Stomach (tissue), 4 donors: ENCODE measurements around the gene SLC26A3.

Source experiments
- CTCF ChIP-seq, 7 experiments: fragments of 450-650 bp in 4 of 7; fragments of 200-600 bp in 3 of 7; sonication (generic) in 3 of 7; IDR thresholded peaks; one replicate each; pipeline ENCODE4 v1.5.1; 2016 to 2019; ENCODE audit warnings: antibody characterized with exemption in 7 of 7, control low read depth in 2 of 7, mild to moderate bottlenecking in 1 of 7
- EP300 ChIP-seq: sonication (generic); formaldehyde crosslinking; IDR thresholded peaks from one replicate; pipeline ENCODE4 v1.6.1; 2017; ENCODE audit warnings: antibody characterized with exemption
- POLR2AphosphoS5 ChIP-seq, 3 donors: sonication (generic); formaldehyde crosslinking; IDR thresholded peaks; one replicate each; pipeline ENCODE4 v1.6.1; 2016; ENCODE audit warnings: antibody characterized with exemption in 3 of 3

- TF ChIP-seq CTCF (IDR thresholded peaks at IDR 0.05) (no peak), POLR2AphosphoS5 (IDR thresholded peaks at IDR 0.05) (no peak), EP300 (no peak)
These were observed 6.2 kb upstream of the SLC26A3 start for GRCh38 chr7:107809179-107809578.
